ENCODE measurements around the gene PKD2.
A peak's percentile ranks its signal among the peaks of the same experiment; 100 is the strongest.
"Not testable (repeated sequence)": the region's sequence is repeated elsewhere in the genome, so short reads cannot be mapped to it uniquely, and the experiment has no call there.

Gene PKD2

DNA sequence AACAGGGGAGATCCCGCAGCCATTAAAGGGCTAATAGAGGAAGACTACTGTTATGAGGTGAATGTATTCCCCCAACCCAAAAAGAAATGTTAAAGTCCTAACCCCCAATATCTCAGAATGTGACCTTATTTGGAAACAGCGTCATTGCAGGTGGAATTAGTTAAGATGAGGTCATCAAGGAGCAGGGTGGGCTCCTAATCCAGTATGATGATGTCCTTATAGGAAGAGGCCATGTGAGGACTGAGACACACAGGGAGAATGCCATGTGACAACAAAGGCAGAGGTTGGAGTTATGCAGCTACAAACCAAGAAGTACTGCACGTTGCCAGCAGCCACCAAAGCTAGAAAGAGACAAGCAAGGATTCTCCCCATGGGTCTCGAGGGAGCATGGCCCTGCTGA is 17.7 kb upstream of the PKD2 start:
- DNase-seq = no peak

- no peak for DNase-seq
Measured at GRCh38 chr4:87995435-87995834, 12.0 kb upstream of the PKD2 start.

GRCh38 chr4:87999191-87999691 is 8.2 kb upstream of the PKD2 start:
- DNase-seq = not testable (repeated sequence)

DNA sequence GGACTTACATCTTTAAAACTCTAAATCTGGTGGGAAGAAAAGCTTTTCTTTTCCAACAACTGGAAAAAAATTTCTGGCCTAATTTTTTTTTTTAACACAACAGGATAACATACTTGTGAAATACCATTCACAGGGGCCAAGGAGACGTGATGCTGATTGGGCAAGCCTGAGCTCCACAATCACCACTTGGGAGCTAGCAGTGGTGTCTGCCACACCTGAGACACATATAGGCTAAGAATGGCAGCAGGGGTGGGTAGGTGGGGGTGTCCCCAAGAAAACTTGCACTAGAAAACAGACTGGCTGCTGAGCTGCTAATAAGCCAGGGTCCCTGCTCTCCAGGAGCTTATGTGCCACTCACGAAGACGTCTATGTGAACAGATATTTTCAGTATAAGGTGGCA is 5.6 kb upstream of the PKD2 start:
- no peak for DNase-seq

DNA sequence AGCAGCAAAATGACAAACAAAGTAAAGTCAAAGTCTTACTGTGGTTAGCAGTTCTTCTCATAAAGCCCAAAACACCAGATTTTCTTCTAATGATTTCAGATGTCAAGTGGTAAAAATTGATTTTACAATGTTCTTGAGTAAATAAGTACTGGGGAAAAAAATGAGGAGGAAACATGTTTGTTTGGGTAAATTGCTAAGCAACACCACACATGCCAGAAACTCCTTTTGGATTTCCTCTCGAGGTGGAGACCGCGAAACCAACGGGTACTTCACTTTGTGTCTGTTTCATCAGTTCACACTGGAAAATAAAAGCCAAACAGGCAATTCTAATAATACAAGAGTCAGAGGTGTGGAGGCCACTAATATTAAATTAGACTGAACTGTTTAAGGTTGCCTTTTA is 4.6 kb upstream of the PKD2 start:
- no peak for DNase-seq

DNA sequence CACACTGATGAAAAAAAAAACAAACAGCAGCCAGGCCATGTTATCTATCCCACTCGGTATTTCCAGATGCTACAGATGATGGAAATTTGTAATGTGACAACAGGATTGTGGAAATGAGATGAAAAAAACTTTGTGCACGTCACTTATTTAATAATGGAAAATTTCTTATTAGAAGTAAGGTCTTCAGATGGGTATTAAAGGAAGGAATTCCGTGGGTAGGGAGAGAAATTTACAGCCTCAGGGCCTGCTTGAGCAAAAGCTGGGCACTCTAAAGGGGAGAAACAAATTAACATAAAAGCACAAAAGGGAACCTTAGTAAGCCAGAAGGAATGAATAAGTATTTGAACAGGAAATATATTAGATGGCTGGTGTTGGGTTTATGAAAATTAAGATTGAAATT is 4.2 kb upstream of the PKD2 start:
- DNase-seq = no peak

DNA sequence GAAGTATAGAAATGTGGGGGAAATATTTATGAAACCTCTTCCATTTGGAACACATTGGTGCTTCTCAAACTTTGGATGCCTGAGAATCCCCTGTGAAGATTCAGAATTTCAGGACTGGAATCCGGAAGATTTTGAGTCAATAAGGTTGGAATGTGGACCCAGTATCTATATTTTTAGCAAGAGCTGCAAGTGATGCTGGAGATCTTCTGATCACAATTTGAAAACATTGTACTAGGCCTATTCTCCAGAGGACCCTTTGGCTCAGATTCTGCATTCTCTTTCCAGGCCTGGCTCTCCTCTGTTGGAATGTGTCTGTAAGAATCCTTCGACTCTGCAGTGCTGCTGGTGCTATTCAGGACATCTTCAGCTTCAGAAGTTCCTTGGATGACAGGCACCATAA is 2.4 kb upstream of the PKD2 start:
- no peak for DNase-seq

DNA sequence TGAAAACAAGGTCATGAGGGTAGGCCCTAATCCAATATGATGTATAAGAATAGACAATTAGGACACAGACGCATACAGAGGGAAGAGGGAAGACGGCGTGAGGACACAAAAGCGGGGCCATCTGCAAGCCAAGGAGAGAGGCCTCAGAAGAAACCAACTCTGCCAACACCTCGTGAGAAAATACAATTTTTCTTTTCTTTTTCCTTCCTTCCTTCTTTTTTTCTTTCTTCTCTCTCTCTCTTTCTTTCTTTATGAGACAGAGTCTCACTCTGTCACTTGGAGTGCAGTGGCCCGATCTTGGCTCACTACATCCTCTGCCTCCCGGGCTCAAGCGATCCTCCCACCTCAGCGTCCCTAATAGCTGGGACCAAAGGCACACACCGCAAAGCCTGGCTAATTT is 1.5 kb upstream of the PKD2 start:
- no peak for DNase-seq

GRCh38 chr4:88006956-88007303 is 505 bp upstream of the PKD2 start:
- DNase-seq = no peak

DNA sequence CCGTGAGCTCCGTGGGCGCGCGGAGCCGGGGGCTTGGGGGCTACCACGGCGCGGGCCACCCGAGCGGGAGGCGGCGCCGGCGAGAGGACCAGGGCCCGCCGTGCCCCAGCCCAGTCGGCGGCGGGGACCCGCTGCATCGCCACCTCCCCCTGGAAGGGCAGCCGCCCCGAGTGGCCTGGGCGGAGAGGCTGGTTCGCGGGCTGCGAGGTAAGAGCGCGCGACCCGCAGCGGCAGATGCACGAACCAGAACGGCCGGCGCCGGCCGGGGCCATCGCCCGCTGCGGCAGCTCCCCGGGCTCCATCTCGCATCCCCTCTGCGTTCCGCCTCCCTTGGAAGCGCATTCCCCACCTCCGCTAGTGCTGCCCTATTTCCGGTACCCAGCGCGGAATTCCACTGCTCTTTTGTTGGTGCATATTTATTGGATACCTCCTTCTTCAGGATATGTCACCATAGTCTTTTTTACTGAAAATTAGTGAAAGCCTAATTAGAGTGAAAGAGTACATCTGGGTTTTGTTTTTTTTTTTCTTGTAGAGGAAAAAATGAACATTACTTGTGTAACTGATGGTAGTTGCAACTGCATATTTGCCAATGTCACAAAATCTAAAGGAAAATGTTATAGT is 797 bp downstream of the PKD2 start:
- peak; percentile 1 for DNase-seq

- DNase-seq = no peak
Measured at GRCh38 chr4:88008743-88009171, 1.3 kb downstream of the PKD2 start.

DNA sequence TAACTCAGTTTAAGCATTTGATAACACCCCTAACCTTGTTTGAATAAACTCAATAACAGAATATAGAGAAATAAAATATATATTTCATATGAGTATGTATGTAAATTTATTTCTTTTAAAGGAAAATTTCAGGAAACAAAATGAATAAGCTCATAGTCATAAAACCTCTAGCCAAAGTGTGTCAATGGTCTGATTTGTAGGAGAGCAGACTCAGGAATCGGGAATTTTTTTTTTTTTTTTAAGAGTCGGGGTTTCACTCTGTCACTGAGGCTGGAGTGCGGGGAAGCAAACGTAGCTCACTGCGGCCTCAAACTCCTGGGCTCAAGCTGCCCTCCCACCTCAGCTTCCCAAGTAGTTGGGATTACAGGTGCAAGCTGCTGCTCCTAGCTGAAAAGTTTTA is 2.4 kb downstream of the PKD2 start:
- no peak for DNase-seq

DNA sequence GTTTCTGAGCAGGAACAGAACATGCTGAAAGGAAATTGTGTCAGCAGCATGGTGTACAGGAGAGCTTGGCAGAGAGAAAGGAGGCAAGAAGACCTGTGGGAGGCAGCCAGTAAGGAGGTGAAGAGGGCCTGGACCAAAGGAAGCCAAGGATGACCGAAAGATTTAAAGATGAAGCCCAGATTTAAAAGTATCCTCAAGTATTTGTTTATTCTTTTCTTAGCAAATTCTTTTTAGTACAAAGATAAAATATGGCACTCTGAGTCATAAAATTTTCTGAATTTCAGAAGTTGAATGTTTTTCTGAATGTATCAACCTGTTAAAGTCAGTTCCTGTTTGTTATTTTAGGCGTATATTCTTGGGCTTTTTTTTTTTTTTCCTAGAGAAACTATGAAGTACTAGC is 3.5 kb downstream of the PKD2 start:
- DNase-seq = no peak

DNA sequence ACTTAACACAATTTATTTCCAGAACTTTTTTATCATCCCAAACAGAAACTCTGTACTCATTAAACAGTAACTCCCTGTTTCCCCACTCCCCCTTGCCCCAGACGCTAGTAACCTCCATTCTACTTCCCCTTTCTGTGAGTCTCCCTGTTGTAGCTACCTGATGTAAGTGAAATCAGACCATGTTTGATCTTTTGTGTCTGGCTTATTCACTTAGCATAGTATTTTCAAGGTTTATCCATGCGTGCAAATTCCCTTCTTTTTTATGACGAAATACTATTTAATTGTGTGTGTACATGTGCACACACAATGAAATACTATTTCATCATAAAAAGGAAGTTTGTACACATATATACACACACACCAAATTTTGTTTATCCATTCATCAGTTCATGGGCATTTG is 5.2 kb downstream of the PKD2 start:
- no peak for DNase-seq

DNA sequence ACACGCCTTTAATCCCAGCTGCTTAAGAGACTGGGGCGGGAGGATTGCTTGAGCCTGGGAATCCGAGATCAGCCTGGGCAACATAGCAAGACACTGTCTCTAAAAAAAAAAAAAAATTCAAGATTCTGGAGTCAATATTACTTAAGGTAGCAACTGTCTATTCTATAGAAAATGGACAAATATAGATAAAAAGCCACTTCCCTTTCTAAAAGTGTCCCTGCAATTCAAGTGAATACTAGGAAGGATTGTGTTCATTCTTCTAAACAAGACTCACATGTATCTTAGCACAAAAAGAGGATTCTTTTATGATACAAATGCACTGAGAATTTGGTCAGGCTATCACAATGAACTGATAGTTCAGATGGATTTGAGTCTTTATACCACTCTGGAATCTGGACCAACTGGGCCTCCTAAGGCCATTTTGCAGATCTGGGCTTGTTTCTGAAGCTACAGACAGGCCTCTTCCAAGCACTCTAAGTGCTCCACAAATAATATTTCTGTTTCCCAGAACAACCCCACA is 7.0 kb downstream of the PKD2 start:
- no peak for DNase-seq

- DNase-seq = no peak
Measured at GRCh38 chr4:88015659-88016295, 8.3 kb downstream of the PKD2 start.

DNA sequence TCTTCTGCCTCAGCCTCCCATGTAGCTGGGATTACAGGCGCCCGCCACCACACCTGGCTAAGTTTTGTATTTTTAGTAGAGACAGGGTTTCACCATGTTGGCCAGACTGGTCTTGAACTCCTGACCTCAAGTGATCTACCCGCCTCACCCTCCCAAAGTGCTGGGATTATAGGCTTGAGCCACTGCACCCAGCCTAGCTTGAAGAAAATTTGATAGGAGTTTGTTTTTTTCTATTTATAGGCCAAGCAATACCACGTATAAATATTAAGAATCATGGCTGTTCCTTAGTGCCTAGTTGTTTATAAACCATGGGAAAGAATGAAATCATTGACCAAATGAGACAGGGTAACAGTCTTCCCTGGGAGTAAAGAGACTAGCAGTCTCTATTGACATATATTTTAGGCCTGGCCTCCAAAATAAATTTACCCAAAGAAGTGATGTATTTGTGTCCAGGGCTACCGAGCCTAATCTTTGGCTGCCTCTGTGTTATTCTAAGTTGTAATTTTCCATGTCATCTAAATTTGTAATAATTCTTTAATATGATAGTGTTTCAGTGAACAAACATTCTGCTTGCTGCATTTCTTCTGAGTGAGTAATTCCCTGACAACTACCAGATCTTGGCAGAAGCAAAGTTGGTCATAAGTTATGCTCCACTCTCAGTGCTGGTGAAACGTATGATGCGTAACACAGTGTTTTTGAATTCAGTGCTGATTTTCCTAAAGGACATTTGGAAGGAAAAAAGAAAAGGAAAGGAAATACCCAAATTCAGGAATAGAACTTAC is 10.3 kb downstream of the PKD2 start:
- no peak for DNase-seq

- DNase-seq = no peak
Measured at GRCh38 chr4:88018466-88018865, 11.0 kb downstream of the PKD2 start.

DNA sequence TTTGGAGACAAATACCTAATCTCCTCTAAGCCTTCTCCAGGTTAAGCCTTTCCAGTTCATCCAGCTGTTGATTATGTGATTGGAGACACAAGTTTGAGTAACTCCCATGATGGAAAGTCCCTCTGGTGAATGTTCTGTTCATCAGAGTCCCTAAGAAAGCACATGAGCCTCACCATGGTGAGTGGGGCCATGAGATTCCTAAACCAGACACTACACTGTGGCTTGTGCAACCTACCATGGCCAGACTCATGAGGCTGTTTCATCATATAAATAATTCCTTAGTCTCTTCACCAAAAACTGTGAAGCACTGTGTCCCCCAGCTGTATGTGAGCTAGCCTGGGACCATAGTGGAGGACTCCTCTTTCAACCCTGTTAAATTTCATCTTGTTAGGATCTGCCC is 14.4 kb downstream of the PKD2 start:
- DNase-seq = no peak

GRCh38 chr4:88022289-88022688 is 14.9 kb downstream of the PKD2 start:
- DNase-seq = no peak

DNA sequence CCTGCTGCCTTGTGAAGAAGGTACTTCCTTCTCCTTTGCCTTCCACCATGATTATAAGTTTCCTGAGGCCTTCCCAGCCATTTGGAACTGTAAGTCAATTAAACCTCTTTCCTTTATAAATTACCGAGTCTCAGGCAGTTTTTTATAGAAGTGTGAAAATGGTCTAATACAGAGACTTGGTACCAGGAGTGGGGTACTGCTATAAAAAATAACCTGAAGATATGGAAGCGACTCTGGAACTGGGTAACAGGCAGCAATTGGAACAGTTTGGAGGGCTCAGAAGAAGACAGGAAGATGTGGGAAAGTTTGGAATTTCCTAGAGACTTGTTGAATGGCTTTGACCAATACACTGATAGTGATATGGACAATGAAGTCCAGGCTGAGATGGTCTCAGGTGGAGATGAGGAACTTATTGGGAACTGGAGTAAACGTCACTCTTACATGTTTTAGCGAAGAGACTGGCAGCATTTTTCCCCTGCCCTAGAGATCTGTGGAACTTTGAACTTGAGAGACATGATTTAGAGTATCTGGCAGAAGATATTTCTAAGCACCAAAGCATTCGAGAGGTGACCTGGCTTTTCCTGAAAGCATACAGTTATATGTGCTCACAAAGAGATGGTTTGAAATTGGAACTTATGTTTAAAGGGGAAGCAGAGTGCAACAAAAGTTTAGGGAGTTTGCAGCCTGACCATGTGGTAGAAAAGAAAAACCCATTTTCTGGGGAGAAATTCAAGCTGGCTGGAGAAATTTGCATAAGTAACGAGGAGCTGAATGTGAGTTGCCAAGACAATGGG is 18.6 kb downstream of the PKD2 start:
- not testable (repeated sequence) for DNase-seq

- DNase-seq = no peak
Measured at GRCh38 chr4:88027611-88028608, 20.5 kb downstream of the PKD2 start.
